ENCODE data around the gene TMPRSS3. TPM values are rescaled to one million over a fixed set of nuclear protein-coding genes. Genes with fewer than 3 reads are reported as not detected.

TMPRSS3 gene
- total RNA-seq, 1 experiment from 2014 or later: 10.3 TPM

DNA sequence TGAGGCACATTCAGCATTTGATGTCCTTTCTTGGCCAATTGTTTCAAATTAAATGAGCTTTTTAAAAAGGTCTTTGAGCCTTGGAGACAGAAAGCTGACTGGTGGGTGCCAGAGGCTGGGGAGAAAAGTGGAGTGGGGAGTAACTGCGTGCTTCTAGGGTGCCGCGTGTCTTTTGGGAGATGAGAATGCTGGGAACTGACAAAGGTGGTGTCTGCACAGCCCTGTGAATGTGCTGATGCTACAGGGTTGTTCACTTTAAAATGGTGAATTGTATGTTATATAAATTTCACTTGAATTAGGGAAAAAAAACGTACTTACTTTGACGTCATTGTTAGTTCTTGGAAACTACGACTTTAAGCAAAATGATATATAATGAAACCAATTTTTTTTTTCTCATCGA, 21.4 kb downstream of the TMPRSS3 start:
- TF ChIP-seq, protein P1, sequence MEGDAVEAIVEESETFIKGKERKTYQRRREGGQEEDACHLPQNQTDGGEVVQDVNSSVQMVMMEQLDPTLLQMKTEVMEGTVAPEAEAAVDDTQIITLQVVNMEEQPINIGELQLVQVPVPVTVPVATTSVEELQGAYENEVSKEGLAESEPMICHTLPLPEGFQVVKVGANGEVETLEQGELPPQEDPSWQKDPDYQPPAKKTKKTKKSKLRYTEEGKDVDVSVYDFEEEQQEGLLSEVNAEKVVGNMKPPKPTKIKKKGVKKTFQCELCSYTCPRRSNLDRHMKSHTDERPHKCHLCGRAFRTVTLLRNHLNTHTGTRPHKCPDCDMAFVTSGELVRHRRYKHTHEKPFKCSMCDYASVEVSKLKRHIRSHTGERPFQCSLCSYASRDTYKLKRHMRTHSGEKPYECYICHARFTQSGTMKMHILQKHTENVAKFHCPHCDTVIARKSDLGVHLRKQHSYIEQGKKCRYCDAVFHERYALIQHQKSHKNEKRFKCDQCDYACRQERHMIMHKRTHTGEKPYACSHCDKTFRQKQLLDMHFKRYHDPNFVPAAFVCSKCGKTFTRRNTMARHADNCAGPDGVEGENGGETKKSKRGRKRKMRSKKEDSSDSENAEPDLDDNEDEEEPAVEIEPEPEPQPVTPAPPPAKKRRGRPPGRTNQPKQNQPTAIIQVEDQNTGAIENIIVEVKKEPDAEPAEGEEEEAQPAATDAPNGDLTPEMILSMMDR (IDR thresholded peaks at IDR 0.05; ENCODE audit: unreplicated experiment): no peak
- Mint-ChIP-seq H3K4me1 (ENCODE audit: low read depth, unreplicated experiment) (peaks cover 7% of the 10 kb centered on the region), H3K9me3 (ENCODE audit: low read depth, unreplicated experiment) (no peaks in the 10 kb centered on the region), H3K27me3 (ENCODE audit: unreplicated experiment) (no peaks in the 10 kb centered on the region), H3K4me3 (ENCODE audit: low read depth, unreplicated experiment) (no peak overlapping the region), H3K27ac (ENCODE audit: unreplicated experiment) (no peak overlapping the region), H3K36me3 (ENCODE audit: insufficient read depth, unreplicated experiment) (no peaks in the 10 kb centered on the region)
- intact Hi-C loops (cut with micrococcal nuclease; ENCODE audit: unreplicated experiment): no loop called here
- BruUV-seq (replicated peaks): no TSS peak
- no peak for DNase-seq
- CTCF ChIA-PET: no interaction called here

DNA sequence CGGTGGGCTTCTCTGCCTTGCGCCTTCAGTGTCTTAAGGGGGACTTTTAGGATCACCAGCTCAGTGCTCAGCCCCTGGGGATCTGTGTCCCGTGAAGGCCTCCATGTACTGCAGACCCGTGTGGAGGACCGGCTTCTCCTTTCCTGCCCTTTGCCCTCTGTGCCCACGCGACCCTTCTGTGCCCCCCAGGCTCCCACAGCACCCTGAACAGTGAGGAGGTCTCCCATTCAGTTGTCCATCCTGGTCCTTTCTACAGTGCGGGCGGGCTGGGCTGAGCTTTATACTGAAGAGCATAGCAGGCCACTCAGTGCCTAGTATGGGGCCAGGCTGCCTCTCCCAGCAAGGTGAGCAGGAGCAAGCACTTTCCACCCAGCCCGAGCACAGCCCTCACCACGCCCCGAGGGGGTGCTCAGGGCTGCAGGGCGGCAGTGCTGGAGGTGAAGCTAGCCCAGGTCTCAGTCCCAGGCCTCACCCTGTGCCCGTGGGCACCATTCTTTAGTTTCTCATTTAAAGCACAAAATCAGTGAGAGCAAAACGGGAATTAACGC, 21.9 kb downstream of the TMPRSS3 start:
- BruUV-seq (replicated peaks): no TSS peak
- no peaks in the 10 kb centered on the region for H3K9me3 Mint-ChIP-seq (ENCODE audit: low read depth, unreplicated experiment)
- TF ChIP-seq, protein P1 (IDR thresholded peaks at IDR 0.05; ENCODE audit: unreplicated experiment): no peak
- H3K4me1 Mint-ChIP-seq (ENCODE audit: low read depth, unreplicated experiment): peaks cover 7% of the 10 kb centered on the region
- no peak overlapping the region for H3K4me3 Mint-ChIP-seq (ENCODE audit: low read depth, unreplicated experiment)
- intact Hi-C loops (cut with micrococcal nuclease; ENCODE audit: unreplicated experiment): no loop called here
- H3K27ac Mint-ChIP-seq (ENCODE audit: unreplicated experiment): no peak overlapping the region
- CTCF ChIA-PET: no interaction called here
- no peaks in the 10 kb centered on the region for H3K27me3 Mint-ChIP-seq (ENCODE audit: unreplicated experiment)
- DNase-seq: no peak
- H3K36me3 Mint-ChIP-seq (ENCODE audit: insufficient read depth, unreplicated experiment): no peaks in the 10 kb centered on the region

DNA sequence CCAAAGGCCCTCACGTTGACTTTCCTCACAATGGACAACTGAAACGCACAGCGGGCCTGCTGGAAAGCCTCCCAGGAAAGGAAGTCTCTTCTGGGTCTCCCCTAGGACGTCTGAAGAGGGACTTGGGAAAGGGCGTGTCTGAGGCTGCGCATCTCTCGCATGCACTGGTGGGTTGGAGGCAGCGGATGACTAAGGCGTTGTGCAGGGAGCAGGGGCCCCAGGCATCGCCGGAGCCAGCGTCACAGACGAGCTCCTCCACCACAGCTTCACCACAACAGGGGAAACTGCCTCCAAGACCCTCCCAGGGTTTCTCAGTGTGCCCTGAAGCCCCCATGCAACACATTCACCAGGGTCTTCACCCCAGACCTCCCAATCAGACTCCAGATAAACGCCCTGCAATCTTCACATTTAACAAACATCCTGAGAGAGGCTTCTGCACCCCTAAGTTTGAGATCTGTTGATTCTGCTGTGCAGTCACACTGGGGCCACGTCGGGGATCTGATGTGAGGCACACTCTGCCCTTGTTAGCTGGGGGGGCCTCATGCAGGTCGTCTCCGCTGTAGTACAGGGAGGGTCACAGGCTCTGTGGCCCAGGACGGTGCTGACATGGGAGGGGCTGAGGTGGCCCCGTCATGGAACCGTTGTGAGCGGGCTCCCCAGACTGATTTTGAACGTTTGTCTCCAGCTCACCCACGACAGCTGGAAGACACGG, 22.5 kb downstream of the TMPRSS3 start:
- CTCF ChIA-PET: no interaction called here
- BruUV-seq (replicated peaks): no TSS peak

DNA sequence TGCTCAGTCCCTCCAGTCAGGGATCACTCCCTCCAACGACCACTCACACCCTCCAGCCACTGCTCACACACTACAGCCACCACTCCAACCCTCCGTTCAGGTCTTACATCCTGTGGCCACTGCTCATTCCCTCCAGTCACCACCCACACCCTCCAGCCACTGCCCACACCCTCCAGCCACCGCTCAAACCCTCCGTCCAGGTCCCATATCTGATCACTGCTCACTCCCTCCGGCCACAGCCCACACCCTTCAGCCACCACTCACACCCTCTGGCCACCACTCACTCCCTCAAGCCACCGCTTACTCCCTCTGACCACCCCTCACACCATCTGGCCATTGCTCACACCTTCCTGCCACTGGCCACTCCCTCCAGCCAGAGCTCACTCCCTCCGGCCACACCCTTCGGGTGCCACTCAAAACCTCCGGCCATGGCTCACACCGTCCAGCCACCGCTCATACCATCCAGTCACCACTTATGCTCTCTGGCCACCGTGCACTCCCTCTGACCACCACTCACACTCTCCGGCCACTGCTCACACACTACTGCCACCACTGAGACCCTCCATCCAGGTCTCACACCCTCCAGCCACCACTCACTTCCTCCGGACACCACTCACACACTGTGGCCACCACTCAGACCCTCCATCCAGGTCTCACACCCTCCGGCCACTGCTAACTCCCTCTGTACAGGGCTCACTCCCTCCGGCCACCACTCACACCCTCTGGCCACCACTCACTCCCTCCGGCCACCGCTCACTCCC, 24.8 kb downstream of the TMPRSS3 start:
- Mint-ChIP-seq H3K4me3 (ENCODE audit: low read depth, unreplicated experiment) (no peak overlapping the region), H3K36me3 (ENCODE audit: insufficient read depth, unreplicated experiment) (no peaks in the 10 kb centered on the region), H3K9me3 (ENCODE audit: low read depth, unreplicated experiment) (no peaks in the 10 kb centered on the region), H3K27ac (ENCODE audit: unreplicated experiment) (no peak overlapping the region), H3K27me3 (ENCODE audit: unreplicated experiment) (no peaks in the 10 kb centered on the region), H3K4me1 (ENCODE audit: low read depth, unreplicated experiment) (peaks cover 10% of the 10 kb centered on the region)
- TF ChIP-seq, protein P1 (IDR thresholded peaks at IDR 0.05; ENCODE audit: unreplicated experiment): no peak
- BruUV-seq (replicated peaks): no TSS peak
- CTCF ChIA-PET: no interaction called here
- no peak for DNase-seq
- intact Hi-C loops (cut with micrococcal nuclease; ENCODE audit: unreplicated experiment): no loop called here

More for the DNA sequence above, 22.5 kb downstream of the TMPRSS3 start:
- no peak overlapping the region for H3K4me3 Mint-ChIP-seq (ENCODE audit: low read depth, unreplicated experiment)
- intact Hi-C loops (cut with micrococcal nuclease; ENCODE audit: unreplicated experiment): no loop called here
- no peaks in the 10 kb centered on the region for H3K36me3 Mint-ChIP-seq (ENCODE audit: insufficient read depth, unreplicated experiment)
- H3K9me3 Mint-ChIP-seq (ENCODE audit: low read depth, unreplicated experiment): no peaks in the 10 kb centered on the region
- no peak overlapping the region for H3K27ac Mint-ChIP-seq (ENCODE audit: unreplicated experiment)
- no peak for DNase-seq
- no peaks in the 10 kb centered on the region for H3K27me3 Mint-ChIP-seq (ENCODE audit: unreplicated experiment)
- H3K4me1 Mint-ChIP-seq (ENCODE audit: low read depth, unreplicated experiment): peaks cover 7% of the 10 kb centered on the region
- TF ChIP-seq, protein P1 (IDR thresholded peaks at IDR 0.05; ENCODE audit: unreplicated experiment): no peak

Data from Calu3 (cell line).